Peyer's patch (tissue), 4 donors: ENCODE measurements around the gene LHFPL5.

ENCODE experiments used
- POLR2A ChIP-seq, 2 donors: fragments of 450-650 bp; IDR thresholded peaks; one replicate each; pipeline ENCODE4 v1.5.1; 2017; ENCODE audit warnings: antibody characterized with exemption in 2 of 2, mild to moderate bottlenecking in 2 of 2, moderate library complexity in 2 of 2
- TF ChIP-seq, protein P1 (sequence below), 6 experiments: fragments of 450-650 bp in 4 of 6; fragments of 200-600 bp in 2 of 6; sonication (generic) in 1 of 6; IDR thresholded peaks; one replicate each; pipeline ENCODE4 v1.5.1; 2017 to 2019; ENCODE audit warnings: antibody characterized with exemption in 6 of 6, mild to moderate bottlenecking in 3 of 6, moderate library complexity in 1 of 6

GRCh38 chr6:35824552-35825192 is 19.5 kb downstream of the LHFPL5 start:
- TF ChIP-seq, protein P1, sequence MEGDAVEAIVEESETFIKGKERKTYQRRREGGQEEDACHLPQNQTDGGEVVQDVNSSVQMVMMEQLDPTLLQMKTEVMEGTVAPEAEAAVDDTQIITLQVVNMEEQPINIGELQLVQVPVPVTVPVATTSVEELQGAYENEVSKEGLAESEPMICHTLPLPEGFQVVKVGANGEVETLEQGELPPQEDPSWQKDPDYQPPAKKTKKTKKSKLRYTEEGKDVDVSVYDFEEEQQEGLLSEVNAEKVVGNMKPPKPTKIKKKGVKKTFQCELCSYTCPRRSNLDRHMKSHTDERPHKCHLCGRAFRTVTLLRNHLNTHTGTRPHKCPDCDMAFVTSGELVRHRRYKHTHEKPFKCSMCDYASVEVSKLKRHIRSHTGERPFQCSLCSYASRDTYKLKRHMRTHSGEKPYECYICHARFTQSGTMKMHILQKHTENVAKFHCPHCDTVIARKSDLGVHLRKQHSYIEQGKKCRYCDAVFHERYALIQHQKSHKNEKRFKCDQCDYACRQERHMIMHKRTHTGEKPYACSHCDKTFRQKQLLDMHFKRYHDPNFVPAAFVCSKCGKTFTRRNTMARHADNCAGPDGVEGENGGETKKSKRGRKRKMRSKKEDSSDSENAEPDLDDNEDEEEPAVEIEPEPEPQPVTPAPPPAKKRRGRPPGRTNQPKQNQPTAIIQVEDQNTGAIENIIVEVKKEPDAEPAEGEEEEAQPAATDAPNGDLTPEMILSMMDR (IDR thresholded peaks at IDR 0.05), result no peak
- TF ChIP-seq POLR2A (IDR thresholded peaks at IDR 0.05), result no peak
